DND-41 (cell line): ENCODE measurements around the gene AP1B1.

ENCODE experiments used
- CTCF ChIP-seq: IDR thresholded peaks from 2 replicates; pipeline ENCODE4 v1.5.1; 2012; ENCODE audit warnings: borderline replicate concordance, low read length, moderate library complexity, mild to moderate bottlenecking; ENCODE audit not compliant: poor library complexity, severe bottlenecking; ENCODE audit errors: extremely low read depth
- EZH2 ChIP-seq: IDR thresholded peaks from 3 replicates; pipeline ENCODE4 v1.6.1; 2012; ENCODE audit warnings: borderline replicate concordance, low read depth, mild to moderate bottlenecking, moderate library complexity, low read length, inconsistent platforms; ENCODE audit not compliant: severe bottlenecking

- TF ChIP-seq CTCF (no peak), EZH2 (no peak)
Observed at GRCh38 chr22:29302402-29302680, 86.0 kb downstream of the AP1B1 start.
